Neural progenitor cell (in vitro differentiated cells): ENCODE data around the gene C12orf76. TPM values are rescaled to one million over a fixed set of nuclear protein-coding genes. Genes with fewer than 3 reads are reported as not detected.

Experiments
- DNase-seq: peaks from one replicate; pipeline ENCODE4 v3.0.0-alpha.2; 2016; ENCODE audit warnings: low spot score
- H2AFZ ChIP-seq: fragments of 200-600 bp; sonication (generic); replicated peaks from 2 replicates; pipeline ENCODE4 v1.6.1; 2016; ENCODE audit warnings: antibody characterized with exemption
- H3F3A ChIP-seq: fragments of 200-600 bp; sonication (generic); 2 replicates; pipeline ENCODE4 v1.6.1; 2016; ENCODE audit warnings: antibody characterized with exemption, low read depth
- H3K27ac ChIP-seq: fragments of 200-600 bp; sonication (generic); 2 replicates; pipeline ENCODE4 v1.5.1; 2016; ENCODE audit warnings: mild to moderate bottlenecking
- H3K27me3 ChIP-seq: fragments of 200-600 bp; sonication (generic); 2 replicates; pipeline ENCODE4 v1.6.1; 2016; ENCODE audit warnings: mild to moderate bottlenecking, moderate library complexity
- H3K36me3 ChIP-seq: fragments of 200-600 bp; sonication (generic); 2 replicates; pipeline ENCODE4 v1.5.1; 2016
- H3K4me1 ChIP-seq: fragments of 200-600 bp; sonication (generic); 2 replicates; pipeline ENCODE4 v1.6.1; 2016; ENCODE audit warnings: mixed run types
- H3K4me2 ChIP-seq: fragments of 200-600 bp; sonication (generic); 2 replicates; pipeline ENCODE4 v1.6.1; 2016
- H3K4me3 ChIP-seq: fragments of 200-600 bp; sonication (generic); 2 replicates; pipeline ENCODE4 v1.5.1; 2016
- H3K79me2 ChIP-seq: fragments of 200-600 bp; sonication (generic); 2 replicates; pipeline ENCODE4 v1.6.1; 2016; ENCODE audit warnings: low read depth
- H3K9ac ChIP-seq: fragments of 200-600 bp; sonication (generic); 2 replicates; pipeline ENCODE4 v1.6.1; 2016
- H3K9me3 ChIP-seq: fragments of 200-600 bp; sonication (generic); 2 replicates; pipeline ENCODE4 v1.5.1; 2016; ENCODE audit warnings: low read depth
- H4K20me1 ChIP-seq: fragments of 200-600 bp; sonication (generic); 2 replicates; pipeline ENCODE4 v1.6.1; 2016; ENCODE audit warnings: low read depth
- H3K27ac Mint-ChIP-seq: 3 replicates; pipeline ENCODE4 v1.8.0; 2021; ENCODE audit warnings: mixed read lengths
- H3K27me3 Mint-ChIP-seq: 2 replicates; pipeline ENCODE4 v1.8.0; 2022; ENCODE audit warnings: low read depth, mild to moderate bottlenecking, inconsistent platforms, moderate library complexity, mixed read lengths; ENCODE audit not compliant: insufficient read depth
- H3K36me3 Mint-ChIP-seq: 3 replicates; pipeline ENCODE4 v1.8.0; 2021; ENCODE audit warnings: mixed read lengths
- H3K4me1 Mint-ChIP-seq: 3 replicates; pipeline ENCODE4 v1.8.0; 2021; ENCODE audit warnings: mixed read lengths
- H3K4me3 Mint-ChIP-seq: 3 replicates; pipeline ENCODE4 v1.8.0; 2021; ENCODE audit warnings: mild to moderate bottlenecking, moderate library complexity, mixed read lengths
- H3K9me3 Mint-ChIP-seq: 3 replicates; pipeline ENCODE4 v1.8.0; 2020; ENCODE audit warnings: mixed read lengths
- CTCF ChIP-seq: fragments of 200-600 bp; sonication (generic); IDR thresholded peaks from 2 replicates; pipeline ENCODE4 v1.5.1; 2017; ENCODE audit warnings: antibody characterized with exemption, mild to moderate bottlenecking
- EZH2 ChIP-seq: fragments of 200-600 bp; sonication (generic); IDR thresholded peaks from 2 replicates; pipeline ENCODE4 v1.6.1; 2017; ENCODE audit warnings: antibody characterized with exemption, mild to moderate bottlenecking, moderate library complexity
- EZH2phosphoT487 ChIP-seq: fragments of 200-600 bp; sonication (generic); IDR thresholded peaks from 2 replicates; pipeline ENCODE4 v1.6.1; 2017; ENCODE audit warnings: antibody characterized with exemption
- total RNA-seq: library from RNA; depleted of rRNA; stranded (reverse); fragments of >200 nt; gene quantifications from 2 replicates; pipeline ENCODE4 v1.2.3, GENCODE V29; 2015; ENCODE audit warnings: low replicate concordance

C12orf76 gene
- total RNA-seq, 1 donor from 2014 or later = 48.8 TPM

- no peaks in the 10 kb centered on the region for H3K9me3 ChIP-seq
- Mint-ChIP-seq H3K4me3 (peak within 1 kb of the TSS; percentile 99), H3K27ac (peak within 1 kb of the TSS; percentile 100), H3K36me3 (no peaks in the 10 kb centered on the region), H3K9me3 (no peaks in the 10 kb centered on the region), H3K4me1 (peaks cover 34% of the 10 kb centered on the region), H3K27me3 (peaks cover 10% of the 10 kb centered on the region)
- H3F3A ChIP-seq = peaks cover 14% of the 10 kb centered on the region
- H4K20me1 ChIP-seq = peaks cover 13% of the 10 kb centered on the region
- H3K4me2 ChIP-seq = peak within 1 kb of the TSS; percentile 89
- DNase-seq = peak; percentile 93
- H3K4me3 ChIP-seq = peak within 1 kb of the TSS; percentile 66
- H3K36me3 ChIP-seq = no peaks in the 10 kb centered on the region
- TF ChIP-seq EZH2phosphoT487 = no peak
- TF ChIP-seq EZH2 = no peak
- no peak for TF ChIP-seq CTCF
- H3K9ac ChIP-seq = peak within 1 kb of the TSS; percentile 83
- peaks cover 17% of the 10 kb centered on the region for H3K27me3 ChIP-seq
- peaks cover 12% of the 10 kb centered on the region for H3K4me1 ChIP-seq
- peaks cover 21% of the 10 kb centered on the region for H3K79me2 ChIP-seq
- H3K27ac ChIP-seq = peak within 1 kb of the TSS; percentile 56
- peak within 1 kb of the TSS; percentile 96 for H2AFZ ChIP-seq
These were observed 49.2 kb downstream of the C12orf76 start, which contains the start of gene ANKRD13A for GRCh38 chr12:109998904-109999648. TSS of gene ANKRD13A (plus strand) at chr12:109999430. CDS start at chr12:109999689, 259 bp downstream.

GRCh38 chr12:109998241-109998903 is 50.0 kb downstream of the C12orf76 start:
- TF ChIP-seq EZH2phosphoT487 (no peak), EZH2 (no peak), CTCF (no peak)
- H3K79me2 ChIP-seq = peaks cover 28% of the 10 kb centered on the region
- no peak overlapping the region for H3K9ac ChIP-seq
- H3F3A ChIP-seq = peaks cover 14% of the 10 kb centered on the region
- Mint-ChIP-seq H3K27me3 (peaks cover 10% of the 10 kb centered on the region), H3K27ac (peak overlapping the region; percentile 100), H3K36me3 (no peaks in the 10 kb centered on the region), H3K9me3 (no peaks in the 10 kb centered on the region), H3K4me3 (peak overlapping the region; percentile 94), H3K4me1 (peaks cover 34% of the 10 kb centered on the region)
- peak overlapping the region; percentile 66 for H3K4me3 ChIP-seq
- H3K9me3 ChIP-seq = no peaks in the 10 kb centered on the region
- H3K36me3 ChIP-seq = no peaks in the 10 kb centered on the region
- H3K27me3 ChIP-seq = peaks cover 17% of the 10 kb centered on the region
- no peak overlapping the region for H3K27ac ChIP-seq
- peaks cover 13% of the 10 kb centered on the region for H4K20me1 ChIP-seq
- no peak for DNase-seq
- peak overlapping the region; percentile 89 for H3K4me2 ChIP-seq
- peaks cover 12% of the 10 kb centered on the region for H3K4me1 ChIP-seq
- H2AFZ ChIP-seq = peak overlapping the region; percentile 96

GRCh38 chr12:109997393-109997792 is 50.9 kb downstream of the C12orf76 start:
- Mint-ChIP-seq H3K27me3 (peaks cover 8% of the 10 kb centered on the region), H3K9me3 (no peaks in the 10 kb centered on the region), H3K27ac (no peak overlapping the region), H3K4me3 (peak overlapping the region; percentile 40), H3K36me3 (no peaks in the 10 kb centered on the region), H3K4me1 (peaks cover 34% of the 10 kb centered on the region)
- peaks cover 12% of the 10 kb centered on the region for H3K4me1 ChIP-seq
- H3K9me3 ChIP-seq = no peaks in the 10 kb centered on the region
- TF ChIP-seq CTCF (no peak), EZH2 (no peak), EZH2phosphoT487 (no peak)
- H3K4me3 ChIP-seq = no peak overlapping the region
- peaks cover 37% of the 10 kb centered on the region for H3K79me2 ChIP-seq
- DNase-seq = no peak
- H4K20me1 ChIP-seq = peaks cover 13% of the 10 kb centered on the region
- no peak overlapping the region for H3K4me2 ChIP-seq
- H3K27ac ChIP-seq = no peak overlapping the region
- H3F3A ChIP-seq = peaks cover 14% of the 10 kb centered on the region
- H3K27me3 ChIP-seq = peaks cover 17% of the 10 kb centered on the region
- H3K9ac ChIP-seq = no peak overlapping the region
- H3K36me3 ChIP-seq = no peaks in the 10 kb centered on the region
- H2AFZ ChIP-seq = no peak overlapping the region
